H1 (cell line): ENCODE data around the gene ZNF888. TPM values are rescaled to one million over a fixed set of nuclear protein-coding genes. Genes with fewer than 3 reads are reported as not detected.

ENCODE experiments used
- ATF2 ChIP-seq: IDR thresholded peaks from 2 replicates; pipeline ENCODE4 v1.6.1; 2012; ENCODE audit warnings: low read length, inconsistent platforms
- CHD7 ChIP-seq: fragments of 300-600 bp; sonication (generic); IDR thresholded peaks from 2 replicates; pipeline ENCODE4 v1.7.1; 2012; ENCODE audit warnings: low read length, moderate library complexity, mild to moderate bottlenecking, inconsistent platforms; ENCODE audit not compliant: insufficient replicate concordance
- E2F6 ChIP-seq: IDR thresholded peaks from 2 replicates; pipeline ENCODE4 v1.6.1; 2012; ENCODE audit warnings: inconsistent platforms
- EGR1 ChIP-seq: IDR thresholded peaks from 2 replicates; pipeline ENCODE4 v1.6.1; 2011; ENCODE audit warnings: low read depth, low read length, borderline replicate concordance
- HDAC2 ChIP-seq, 2 experiments: fragments of 300-600 bp in 1 of 2; sonication (generic) in 1 of 2; IDR thresholded peaks; 2 replicates each; pipeline ENCODE4 v1.6.1; 2011 to 2012; ENCODE audit warnings: low read depth in 2 of 2, low read length in 2 of 2, mild to moderate bottlenecking in 2 of 2, moderate library complexity in 2 of 2, borderline replicate concordance in 1 of 2, inconsistent platforms in 1 of 2
- TAF7 ChIP-seq: optimal IDR thresholded peaks from 2 replicates; pipeline ENCODE3; 2011; ENCODE audit warnings: low read depth, mild to moderate bottlenecking, inconsistent platforms, low read length, moderate library complexity, borderline replicate concordance
- ZNF274 ChIP-seq: IDR thresholded peaks from 2 replicates; pipeline ENCODE4 v1.7.0; 2012; ENCODE audit warnings: low read length, borderline replicate concordance; ENCODE audit errors: extremely low read depth
- polyA plus RNA-seq, 7 experiments: library from polyadenylated mRNA; depleted of rRNA in 3 of 7; stranded (reverse) in 5 of 7; unstranded in 2 of 7; fragments of >200 nt in 5 of 7; fragments of 200-250 nt in 2 of 7; gene quantifications; 1 replicate in 5 of 7; 2 replicates in 1 of 7; 4 replicates in 1 of 7; pipeline versions ENCODE4 v1.2.1 to v1.2.3, GENCODE V29; 2011 to 2013; ENCODE audit warnings: missing spikeins in 2 of 7, mixed read lengths in 2 of 7
- total RNA-seq: library from RNA; stranded (reverse); fragmentation: NEBNext Ultra II Directional; extraction: Animal tissue kit (Norgen Biotek cat#: 25700); gene quantifications from 2 replicates; pipeline ENCODE4 v1.2.1, GENCODE V29; 2021

The ZNF888 gene
- total and polyA plus RNA-seq, 2 of the 8 experiments (the other 6 are each of a cell fraction or from before 2014, with no cell fraction given) = 1.1 to 8.6 TPM

GRCh38 chr19:52942386-52943133 lies 19.3 kb upstream of the ZNF888 start (continued):
- no peak for TF ChIP-seq E2F6
- no peak for TF ChIP-seq TAF7
- no peak for TF ChIP-seq HDAC2 (IDR thresholded peaks at IDR 0.05; ENCODE audit: borderline replicate concordance in 1 of 2, low read depth in 2 of 2, low read length in 2 of 2)
- TF ChIP-seq CHD7 = no peak
- TF ChIP-seq ZNF274 = no peak
- no peak for TF ChIP-seq ATF2
- peak; percentile 96 for TF ChIP-seq EGR1
